ENCODE data around the gene BABAM2.
A peak's percentile ranks its signal among the peaks of the same experiment; 100 is the strongest.

The BABAM2 gene

DNA sequence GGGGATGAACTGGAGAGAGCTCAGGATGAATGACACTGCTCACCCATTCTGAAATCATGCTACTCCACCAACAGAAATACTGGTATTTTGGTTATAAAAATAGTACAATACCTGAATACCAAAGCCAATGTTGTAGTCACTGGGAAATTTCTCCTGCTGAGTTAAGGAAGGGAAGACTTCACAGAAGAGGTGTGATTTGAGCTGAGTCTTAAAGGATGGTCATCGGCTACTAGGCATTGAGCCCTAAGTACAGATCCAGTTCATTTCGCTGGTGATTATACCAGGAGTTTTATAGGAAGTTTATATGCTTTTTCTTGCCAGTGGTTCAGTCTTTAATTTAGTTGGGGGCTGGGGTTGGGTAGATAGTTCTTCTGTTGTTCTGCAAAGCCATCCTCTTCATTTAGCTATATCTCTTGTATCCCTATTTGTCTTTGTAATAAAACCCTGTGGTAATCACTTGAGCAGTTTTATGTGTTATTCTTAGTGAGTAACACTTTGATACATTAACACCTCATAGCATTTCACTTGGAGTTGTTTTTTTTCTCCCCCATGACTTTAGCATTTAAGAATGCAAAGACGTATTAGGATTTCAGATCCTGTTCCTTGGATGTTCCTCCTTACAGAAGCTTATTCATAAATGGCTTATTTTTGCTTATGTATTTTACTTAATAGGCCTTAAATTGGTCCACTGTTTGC is 262.2 kb downstream of the BABAM2 start:
- TF ChIP-seq, protein P1, sequence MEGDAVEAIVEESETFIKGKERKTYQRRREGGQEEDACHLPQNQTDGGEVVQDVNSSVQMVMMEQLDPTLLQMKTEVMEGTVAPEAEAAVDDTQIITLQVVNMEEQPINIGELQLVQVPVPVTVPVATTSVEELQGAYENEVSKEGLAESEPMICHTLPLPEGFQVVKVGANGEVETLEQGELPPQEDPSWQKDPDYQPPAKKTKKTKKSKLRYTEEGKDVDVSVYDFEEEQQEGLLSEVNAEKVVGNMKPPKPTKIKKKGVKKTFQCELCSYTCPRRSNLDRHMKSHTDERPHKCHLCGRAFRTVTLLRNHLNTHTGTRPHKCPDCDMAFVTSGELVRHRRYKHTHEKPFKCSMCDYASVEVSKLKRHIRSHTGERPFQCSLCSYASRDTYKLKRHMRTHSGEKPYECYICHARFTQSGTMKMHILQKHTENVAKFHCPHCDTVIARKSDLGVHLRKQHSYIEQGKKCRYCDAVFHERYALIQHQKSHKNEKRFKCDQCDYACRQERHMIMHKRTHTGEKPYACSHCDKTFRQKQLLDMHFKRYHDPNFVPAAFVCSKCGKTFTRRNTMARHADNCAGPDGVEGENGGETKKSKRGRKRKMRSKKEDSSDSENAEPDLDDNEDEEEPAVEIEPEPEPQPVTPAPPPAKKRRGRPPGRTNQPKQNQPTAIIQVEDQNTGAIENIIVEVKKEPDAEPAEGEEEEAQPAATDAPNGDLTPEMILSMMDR (IDR thresholded peaks at IDR 0.05; ENCODE audit: low read depth, low read length) = no peak
- no peak for DNase-seq (ENCODE audit: extremely low read depth, low read depth)

DNA sequence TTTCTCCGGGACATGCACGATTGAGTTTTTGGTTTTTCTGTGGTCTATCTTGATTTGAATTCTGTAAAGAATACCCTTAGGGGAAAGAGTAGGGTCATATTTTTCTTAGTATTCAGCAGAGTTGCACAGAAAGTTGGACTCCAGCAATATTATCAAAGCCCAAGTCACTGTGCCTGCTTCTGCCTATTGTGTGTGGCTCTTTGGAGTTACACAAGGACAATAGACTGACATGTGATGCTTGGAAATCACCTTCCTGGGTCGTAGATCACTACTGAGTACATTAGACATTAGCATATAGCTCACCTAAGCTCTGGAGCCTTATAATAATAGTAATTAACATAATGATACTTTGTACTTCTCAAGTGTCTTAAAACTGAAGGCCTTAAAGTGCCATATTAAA is 263.3 kb downstream of the BABAM2 start:
- no peak for DNase-seq (ENCODE audit: extremely low read depth, low read depth)
- TF ChIP-seq, protein P1 (IDR thresholded peaks at IDR 0.05; ENCODE audit: low read depth, low read length) = no peak

DNA sequence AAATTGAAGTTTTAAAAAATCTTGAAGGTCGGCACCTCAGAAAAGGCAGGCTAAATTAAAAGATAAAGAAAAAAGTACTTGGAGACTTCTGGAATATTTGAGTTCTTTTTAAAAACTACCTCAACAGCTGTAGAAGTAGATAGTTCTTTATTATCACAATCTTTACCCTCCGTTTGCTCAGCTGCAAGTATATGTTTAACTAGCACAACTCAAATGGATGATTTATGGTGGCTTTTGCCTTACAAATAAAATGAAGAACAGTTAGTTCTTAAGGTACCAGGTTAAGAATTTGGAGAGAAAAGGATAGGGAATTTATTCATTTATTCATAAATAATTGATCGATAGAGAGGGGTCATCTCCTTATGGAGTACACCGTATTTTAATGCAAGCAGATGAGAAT is 264.6 kb downstream of the BABAM2 start:
- DNase-seq (ENCODE audit: extremely low read depth, low read depth) = no peak
- TF ChIP-seq, protein P1 (IDR thresholded peaks at IDR 0.05; ENCODE audit: low read depth, low read length) = no peak

DNA sequence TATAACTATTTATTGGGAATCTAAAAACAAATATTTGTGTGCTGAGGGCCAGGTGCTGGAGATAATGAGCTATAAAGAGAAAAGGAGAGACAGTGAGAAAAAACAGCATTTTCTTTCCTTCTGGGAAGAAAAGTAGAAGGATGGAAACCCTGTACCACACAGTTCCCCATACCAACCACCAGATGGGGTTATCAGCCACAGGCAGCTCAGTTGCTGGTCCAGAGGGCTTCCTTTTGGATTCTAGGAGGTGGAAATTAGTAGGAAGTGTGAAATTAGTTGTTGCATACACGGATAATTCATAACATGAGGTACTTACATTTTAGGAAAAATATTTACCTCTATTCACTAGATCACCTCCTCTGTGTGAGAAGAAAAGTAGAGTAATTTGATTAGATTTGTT is 265.1 kb downstream of the BABAM2 start:
- DNase-seq (ENCODE audit: extremely low read depth, low read depth) = no peak
- TF ChIP-seq, protein P1 (IDR thresholded peaks at IDR 0.05; ENCODE audit: low read depth, low read length) = peak; percentile 26

DNA sequence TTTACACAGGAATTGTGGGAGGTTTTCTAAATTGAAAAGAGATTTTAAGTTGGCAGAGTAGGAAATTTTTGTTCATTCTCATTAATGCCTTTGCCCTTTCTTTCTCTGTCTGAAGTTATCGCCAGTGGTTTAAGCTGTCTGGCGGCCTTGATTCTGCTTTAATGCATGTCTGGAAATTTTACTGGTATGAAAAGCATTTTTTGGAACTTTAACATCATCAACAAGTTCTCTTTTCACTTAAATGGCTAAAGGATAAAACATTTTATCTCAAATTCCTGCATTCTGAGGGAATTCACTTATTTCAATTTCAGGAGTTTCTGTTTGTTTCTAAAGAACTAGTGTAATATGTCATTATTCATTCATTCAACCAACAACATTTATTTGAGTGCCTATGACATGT is 268.3 kb downstream of the BABAM2 start:
- TF ChIP-seq, protein P1 (IDR thresholded peaks at IDR 0.05; ENCODE audit: low read depth, low read length) = no peak
- DNase-seq (ENCODE audit: extremely low read depth, low read depth) = no peak

DNA sequence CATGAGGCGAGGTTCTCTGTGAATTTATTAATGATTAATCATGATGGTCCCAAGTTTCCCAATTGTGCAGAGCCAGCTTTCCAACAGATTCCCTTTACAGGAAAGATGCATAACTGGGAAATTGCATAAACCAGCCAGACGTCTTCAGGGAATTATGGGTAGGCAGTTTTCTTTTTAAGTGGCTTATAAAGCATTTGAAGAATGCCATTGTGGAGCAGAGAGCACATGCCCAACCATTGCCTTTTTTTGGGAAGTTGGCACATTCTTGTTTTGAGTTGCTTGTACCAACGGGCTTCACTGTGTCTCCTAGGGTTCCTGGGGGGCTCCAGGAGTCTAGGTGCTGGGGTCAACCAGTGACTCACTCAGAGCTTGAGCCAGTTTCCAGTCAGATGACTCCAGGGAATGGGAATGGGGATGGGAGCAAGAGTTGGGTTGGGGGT is 270.5 kb downstream of the BABAM2 start:
- peak; percentile 59 for DNase-seq (ENCODE audit: extremely low read depth, low read depth)
- TF ChIP-seq, protein P1 (IDR thresholded peaks at IDR 0.05; ENCODE audit: low read depth, low read length) = no peak

DNA sequence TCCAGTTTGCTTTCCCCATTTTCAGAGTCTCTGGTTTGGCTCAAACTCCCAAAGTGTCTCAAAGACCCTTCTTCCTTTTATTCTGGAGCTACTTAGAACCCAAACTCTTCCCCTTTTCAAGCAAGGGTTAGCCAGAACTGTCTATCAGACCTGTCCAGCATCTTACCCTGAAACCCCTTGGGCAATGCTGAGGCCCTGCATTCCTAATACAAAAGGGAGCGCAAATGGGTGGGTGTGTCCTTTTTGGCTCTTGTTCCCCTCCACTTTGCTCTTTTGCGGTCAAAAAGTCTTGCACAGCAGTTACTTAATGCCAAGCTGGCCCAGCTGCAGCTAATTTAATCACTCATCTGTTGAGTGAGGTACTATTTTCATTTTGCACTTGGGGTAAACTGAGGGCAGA is 270.9 kb downstream of the BABAM2 start:
- TF ChIP-seq, protein P1 (IDR thresholded peaks at IDR 0.05; ENCODE audit: low read depth, low read length) = no peak
- peak; percentile 70 for DNase-seq (ENCODE audit: extremely low read depth, low read depth)
